HG02973 (cell line): ENCODE measurements around the gene DPEP2.
"Not testable (repeated sequence)": the region's sequence is repeated elsewhere in the genome, so short reads cannot be mapped to it uniquely, and the experiment has no call there.

Experiments
- ATAC-seq: cut with Tn5 transposase; IDR thresholded peaks from one replicate; pipeline ENCODE4 v1.9.1; 2021; ENCODE audit warnings: moderate library complexity; ENCODE audit not compliant: unreplicated experiment

The DPEP2 gene, protein sequence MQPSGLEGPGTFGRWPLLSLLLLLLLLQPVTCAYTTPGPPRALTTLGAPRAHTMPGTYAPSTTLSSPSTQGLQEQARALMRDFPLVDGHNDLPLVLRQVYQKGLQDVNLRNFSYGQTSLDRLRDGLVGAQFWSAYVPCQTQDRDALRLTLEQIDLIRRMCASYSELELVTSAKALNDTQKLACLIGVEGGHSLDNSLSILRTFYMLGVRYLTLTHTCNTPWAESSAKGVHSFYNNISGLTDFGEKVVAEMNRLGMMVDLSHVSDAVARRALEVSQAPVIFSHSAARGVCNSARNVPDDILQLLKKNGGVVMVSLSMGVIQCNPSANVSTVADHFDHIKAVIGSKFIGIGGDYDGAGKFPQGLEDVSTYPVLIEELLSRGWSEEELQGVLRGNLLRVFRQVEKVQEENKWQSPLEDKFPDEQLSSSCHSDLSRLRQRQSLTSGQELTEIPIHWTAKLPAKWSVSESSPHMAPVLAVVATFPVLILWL

DNA sequence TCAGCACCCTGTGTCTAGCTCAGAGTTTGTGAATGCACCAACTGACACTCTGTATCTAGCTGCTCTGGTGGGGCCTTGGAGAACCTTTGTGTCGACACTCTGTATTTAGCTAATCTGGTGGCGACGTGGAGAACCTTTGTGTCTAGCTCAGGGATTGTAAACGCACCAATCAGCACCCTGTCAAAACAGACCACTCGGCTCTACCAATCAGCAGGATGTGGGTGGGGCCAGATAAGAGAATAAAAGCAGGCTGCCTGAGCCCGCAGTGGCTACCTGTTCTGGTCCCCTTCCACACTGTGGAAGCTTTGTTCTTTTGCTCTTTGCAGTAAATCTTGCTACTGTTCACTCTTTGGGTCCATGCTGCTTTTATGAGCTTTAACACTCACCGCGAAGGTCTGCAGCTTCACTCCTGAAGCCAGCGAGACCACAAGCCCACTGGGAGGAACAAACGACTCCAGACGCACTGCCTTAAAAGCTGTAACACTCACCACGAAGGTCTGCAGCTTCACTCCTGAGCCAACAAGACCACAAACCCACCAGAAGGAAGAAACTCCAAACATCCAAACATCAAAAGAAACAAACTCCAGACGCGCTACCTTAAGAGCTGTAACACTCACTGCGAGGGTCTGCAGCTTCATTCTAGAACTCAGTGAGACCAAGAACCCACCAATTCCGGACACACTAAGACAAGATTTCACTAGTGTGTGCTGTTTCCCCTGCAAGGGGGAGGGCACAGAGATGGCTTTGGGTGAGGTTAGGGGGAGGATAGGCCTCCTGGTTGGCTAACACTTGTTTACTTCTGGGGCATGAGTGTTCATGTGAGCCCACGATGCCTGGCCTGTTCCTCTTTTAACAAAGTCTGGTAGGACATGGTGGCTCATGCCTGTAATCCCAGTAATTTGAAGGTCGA lies at the start of gene DPEP2:
Gene DPEP2 (minus strand): TSS at position 706 of the 910 bp plus-strand sequence. CDS start 6,272 bp downstream, outside the sequence.
- not testable (repeated sequence) for ATAC-seq

DNA sequence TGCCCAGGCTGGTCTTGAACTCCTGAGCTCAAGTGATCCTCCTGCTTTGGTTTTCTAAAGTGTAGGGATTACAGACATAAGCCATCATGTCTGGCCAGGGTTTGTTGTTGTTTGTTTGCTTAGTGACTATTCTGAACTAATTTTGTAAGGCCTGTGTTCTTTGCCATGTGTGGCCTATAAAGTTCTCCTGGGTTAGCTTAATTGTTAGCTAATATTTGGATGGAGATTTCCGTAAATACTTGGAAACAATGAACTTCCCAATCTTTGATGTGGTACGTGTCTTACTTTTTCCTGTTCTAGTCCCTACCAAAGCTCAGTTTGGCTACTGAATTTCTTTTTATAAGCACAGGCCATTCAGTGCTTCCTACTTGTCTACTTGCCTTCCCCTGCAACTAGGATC lies 48.7 kb upstream of the DPEP2 start:
- ATAC-seq = no peak

- ATAC-seq = no peak
Measured at GRCh38 chr16:68046106-68046505, 46.8 kb upstream of the DPEP2 start.

- no peak for ATAC-seq
Measured at GRCh38 chr16:68041783-68042182, 42.5 kb upstream of the DPEP2 start.

DNA sequence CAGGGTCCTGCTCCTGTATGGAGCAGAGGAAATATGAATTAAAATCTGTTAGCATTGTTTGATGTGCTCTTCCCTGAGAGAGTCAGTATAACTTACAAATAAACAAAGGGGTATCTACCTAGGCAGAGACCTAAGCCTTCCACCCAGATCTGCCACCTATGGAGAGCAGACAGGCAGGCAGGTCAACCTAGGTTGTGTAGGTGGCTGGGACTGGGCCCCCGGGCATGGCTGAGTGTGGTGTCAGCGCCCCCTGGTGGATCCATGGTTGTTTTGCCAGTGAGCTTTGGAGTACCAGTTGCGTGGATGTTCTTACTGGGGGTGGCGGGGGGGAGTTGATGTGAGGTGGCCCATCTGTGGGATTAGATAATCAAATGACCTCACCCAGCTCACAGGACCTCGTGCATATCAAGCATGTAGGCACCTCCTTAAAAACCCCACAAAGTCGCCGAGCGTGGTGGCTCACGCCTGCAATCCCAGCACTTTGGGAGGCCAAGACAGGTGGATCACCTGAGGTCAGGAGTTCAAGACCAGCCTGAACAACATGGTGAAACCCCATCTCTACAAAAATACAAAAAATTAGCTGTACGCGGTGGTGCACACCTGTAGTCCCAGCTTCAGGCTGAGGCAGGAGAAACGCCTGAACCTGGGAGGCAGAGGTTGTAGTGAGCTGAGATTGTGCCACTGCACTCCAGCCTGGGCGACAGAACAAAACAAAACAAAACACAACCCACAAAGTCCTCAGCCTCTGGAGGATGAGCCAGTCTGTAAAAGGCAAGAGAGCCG lies 41.4 kb upstream of the DPEP2 start:
- no peak for ATAC-seq

GRCh38 chr16:68037841-68038597 lies 38.7 kb upstream of the DPEP2 start:
- ATAC-seq = no peak

GRCh38 chr16:68035227-68035626 lies 35.9 kb upstream of the DPEP2 start:
- ATAC-seq = no peak

GRCh38 chr16:68033101-68033500 lies 33.8 kb upstream of the DPEP2 start:
- no peak for ATAC-seq

GRCh38 chr16:68031951-68032350 lies 32.7 kb upstream of the DPEP2 start:
- ATAC-seq = no peak

- not testable (repeated sequence) for ATAC-seq
Measured at GRCh38 chr16:68030108-68030507, 30.8 kb upstream of the DPEP2 start.

GRCh38 chr16:68028996-68029395 lies 29.7 kb upstream of the DPEP2 start:
- ATAC-seq = no peak

DNA sequence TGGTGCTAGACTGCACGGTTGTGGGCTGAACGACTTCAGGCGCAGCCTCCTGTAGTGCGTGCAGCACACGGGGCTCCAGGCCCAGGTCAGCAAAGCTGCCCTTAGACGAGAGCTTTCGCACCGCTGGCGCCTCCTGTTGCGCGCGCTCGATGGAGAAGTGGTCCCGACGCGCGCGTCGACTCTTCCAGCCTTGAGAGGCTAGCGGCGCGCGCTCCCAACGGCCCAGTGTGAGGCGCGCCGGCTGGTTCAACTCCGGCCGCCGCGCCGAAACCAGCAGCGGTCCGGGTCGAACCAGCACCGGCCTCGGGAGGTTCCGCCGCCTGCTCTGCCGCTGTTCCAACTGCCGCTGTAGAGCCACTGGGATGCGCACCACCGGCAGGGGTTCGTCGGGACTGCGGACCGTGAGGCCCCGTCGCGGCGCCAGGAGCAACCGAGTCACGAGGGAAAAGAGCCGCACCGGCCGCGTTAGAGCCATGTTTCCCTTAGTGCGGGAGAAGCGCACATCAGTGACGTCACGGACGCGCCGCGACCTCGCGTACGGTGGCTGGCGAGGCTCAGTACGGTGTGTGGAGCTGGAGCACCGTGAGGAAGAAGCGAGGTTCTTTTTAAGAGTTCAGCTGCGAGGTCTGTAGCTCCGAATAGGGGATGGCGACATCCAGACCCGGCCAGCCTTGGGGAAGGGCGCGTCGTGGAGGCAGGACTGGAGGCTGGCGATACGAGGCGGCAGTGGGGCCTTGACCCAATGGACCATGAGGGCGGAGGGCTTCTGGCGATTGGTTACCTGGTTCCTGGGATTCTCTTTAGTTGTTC lies 23.6 kb upstream of the DPEP2 start, which contains the start of the genes DDX28 and DUS2:
Gene DDX28 (minus strand): TSS at position 505 of the 810 bp plus-strand sequence. CDS start 30 bp downstream, at position 475.
Gene DUS2 (plus strand): TSS at position 557 of the 810 bp plus-strand sequence. CDS start 14,740 bp downstream, outside the sequence.
- peak; percentile 74 for ATAC-seq

DNA sequence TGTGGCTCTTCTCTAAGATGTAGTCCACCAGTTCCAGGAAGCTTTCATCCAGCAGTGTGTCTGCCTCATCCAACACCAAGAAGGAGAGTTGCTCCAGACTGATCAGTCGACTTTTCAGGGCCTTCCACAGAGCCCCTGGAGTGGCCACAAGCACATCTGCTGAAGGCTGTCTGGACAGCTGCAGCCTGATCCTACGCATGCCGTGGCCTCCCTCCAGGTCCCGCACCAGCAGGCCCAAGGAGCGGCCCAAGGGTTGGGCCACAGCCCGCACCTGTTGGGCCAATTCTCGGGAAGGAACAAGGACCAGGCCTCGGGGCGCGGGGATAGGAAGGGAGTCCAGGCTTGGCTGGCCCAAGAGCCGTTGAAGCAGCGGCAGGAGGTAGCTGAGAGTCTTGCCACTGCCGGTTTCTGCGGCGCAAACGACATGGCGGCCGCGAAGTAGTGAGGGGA lies 23.0 kb upstream of the DPEP2 start:
- ATAC-seq = peak; percentile 8

DNA sequence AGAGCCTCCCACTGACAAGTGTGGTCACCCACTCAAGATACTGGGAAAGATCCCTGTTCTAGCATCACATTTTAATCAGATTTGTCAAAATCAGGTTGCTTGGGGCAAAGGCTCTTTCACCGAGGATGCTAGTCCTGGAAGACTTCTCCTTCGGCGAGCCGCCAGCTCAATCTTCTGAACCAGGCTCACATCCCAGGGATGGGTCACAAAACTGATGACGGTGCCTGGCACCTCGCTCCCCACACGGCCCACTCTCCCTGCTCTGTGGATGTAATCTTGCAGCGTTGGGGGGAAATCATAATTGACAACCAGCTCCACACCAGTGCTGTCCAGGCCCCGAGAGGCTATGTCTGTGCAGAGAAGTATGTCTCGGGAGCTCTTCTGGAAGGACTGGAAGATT lies 22.2 kb upstream of the DPEP2 start:
- ATAC-seq = no peak

GRCh38 chr16:68019167-68019680 lies 19.9 kb upstream of the DPEP2 start:
- ATAC-seq = no peak

GRCh38 chr16:68015681-68016080 lies 16.4 kb upstream of the DPEP2 start, which contains the start of gene DPEP2NB:
Gene DPEP2NB (minus strand): TSS chr16:68015911. CDS start chr16:68015770, 141 bp downstream.
- ATAC-seq = no peak

GRCh38 chr16:68013440-68013839 lies 14.2 kb upstream of the DPEP2 start:
- ATAC-seq = no peak

DNA sequence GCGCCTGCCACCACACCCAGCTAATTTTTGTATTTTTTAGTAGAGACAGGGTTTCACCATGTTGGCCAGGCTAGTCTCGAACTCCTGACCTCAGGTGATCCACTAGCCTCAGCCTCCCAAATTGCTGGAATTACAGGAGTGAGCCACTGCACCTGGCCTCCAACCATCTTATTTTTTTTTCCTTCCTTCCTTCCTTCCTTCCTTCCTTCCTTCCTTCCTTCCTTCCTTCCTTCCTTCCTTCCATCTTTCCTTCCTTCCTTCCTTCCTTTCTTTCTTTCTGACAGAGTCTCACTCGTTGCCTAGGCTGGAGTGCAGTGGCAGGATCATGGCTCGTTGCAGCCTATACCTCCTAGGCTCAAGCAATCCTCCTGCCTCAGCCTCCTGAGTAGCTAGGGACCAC lies 10.6 kb upstream of the DPEP2 start:
- not testable (repeated sequence) for ATAC-seq
